Adrenal gland (tissue), 12 donors: Measurements from ENCODE around the gene AKT3. TPM values are rescaled to one million over a fixed set of nuclear protein-coding genes. Genes with fewer than 3 reads are reported as not detected.
A peak's percentile ranks its signal among the peaks of the same experiment; 100 is the strongest.

Experiments
- DNase-seq, 7 donors: peaks; one replicate each; pipeline ENCODE4 v3.0.0-alpha.2; 2019 to 2020
- H3K27ac ChIP-seq, 5 donors: fragments of 200-600 bp; sonication (generic) in 4 of 5; 1 replicate in 3 of 5; 2 replicates in 2 of 5; pipeline versions ENCODE4 v1.5.1 to v1.8.0; 2016 to 2020; ENCODE audit warnings: mild to moderate bottlenecking in 1 of 5
- H3K27me3 ChIP-seq: fragments of 200-600 bp; 2 replicates; pipeline ENCODE4 v1.8.0; 2021
- H3K36me3 ChIP-seq, 2 donors: fragments of 200-600 bp; replicated peaks in 1 of 2; 1 replicate in 1 of 2; 2 replicates in 1 of 2; pipeline versions ENCODE4 v1.5.1 to v1.8.0; 2018 to 2022
- H3K4me1 ChIP-seq, 2 donors: fragments of 200-600 bp; replicated peaks in 1 of 2; 1 replicate in 1 of 2; 2 replicates in 1 of 2; pipeline versions ENCODE4 v1.5.1 to v1.8.0; 2018 to 2021
- H3K4me3 ChIP-seq, 4 donors: fragments of 200-600 bp; sonication (generic) in 3 of 4; one replicate each; pipeline ENCODE4 v1.5.1; 2016 to 2018
- H3K9me3 ChIP-seq, 3 donors: fragments of 200-600 bp; sonication (generic) in 1 of 3; replicated peaks in 1 of 3; 1 replicate in 2 of 3; 2 replicates in 1 of 3; pipeline versions ENCODE4 v1.5.1 to v1.8.0; 2016 to 2021
- POLR2A ChIP-seq, 2 donors: fragments of 450-650 bp; IDR thresholded peaks; one replicate each; pipeline ENCODE4 v1.6.1; 2017; ENCODE audit warnings: antibody characterized with exemption in 2 of 2, mild to moderate bottlenecking in 2 of 2, moderate library complexity in 1 of 2
- WGBS, 4 donors: extraction: QIAGEN DNeasy Blood & Tissue Kit in 2 of 4; methylation state at CpG; one replicate each; pipeline versions ENCODE4 v1.1.5 to v1.1.7; 2013 to 2017; 5-methylcytosine and 5-hydroxymethylcytosine counted together
- intact Hi-C, 2 donors: fragments of 100-400 bp; cut with DNase I; formaldehyde crosslinking; loops; one replicate each; pipeline versions ENCODE4 v1.14.1 to v1.15.0; 2022 to 2023
- polyA plus RNA-seq, 3 donors: library from polyadenylated mRNA; stranded (reverse); fragments of 200-250 nt in 2 of 3; fragments of 350-450 nt in 1 of 3; fragmentation: Illumina TruSeq in 1 of 3; extraction: RNeasy Lipid Tissue Mini Kit (QIAGEN cat#74804) in 1 of 3; gene quantifications; one replicate each; pipeline ENCODE4 v1.2.3, GENCODE V29; 2013 to 2014
- total RNA-seq, 9 donors: library from RNA; depleted of rRNA in 4 of 9; stranded (reverse); fragments of >200 nt in 4 of 9; fragments of 120-200 nt in 1 of 9; fragmentation: NEBNext Ultra II Directional in 1 of 9; extraction: Animal tissue kit (Norgen Biotek cat#: 25700) in 1 of 9; gene quantifications; one replicate each; pipeline versions ENCODE4 v1.1.0 to v1.2.4, GENCODE V29; 2013 to 2023
- TF ChIP-seq, protein P1 (sequence below), 6 experiments: fragments of 450-650 bp in 4 of 6; fragments of 200-600 bp in 2 of 6; sonication (generic) in 1 of 6; IDR thresholded peaks; 1 replicate in 5 of 6; 2 replicates in 1 of 6; pipeline versions ENCODE4 v1.5.1 to v1.8.0; 2016 to 2021; ENCODE audit warnings: antibody characterized with exemption in 6 of 6, mild to moderate bottlenecking in 2 of 6, moderate library complexity in 1 of 6
- donor health status: healthy with polysubstance abuse.
- donor health status: Bipolar disorder and iron deficiency.
- donor health status: DM: yes; HTN: yes; CAD: no.
- donor health status: DM: no; HTN: no; CAD: no.
- donor health status: DM: no; HTN: no; CAD: no.
- donor health status: DM: yes; HTN: yes; CAD: no.

The AKT3 gene
- total and polyA plus RNA-seq, 12 donors = 11.4 to 82.3 (median 32.4) TPM

- intact Hi-C loops = no loop called here
- no peaks in the 10 kb centered on the region for H3K27me3 ChIP-seq
- TF ChIP-seq POLR2A (IDR thresholded peaks at IDR 0.05) = no peak
- TF ChIP-seq, protein P1, sequence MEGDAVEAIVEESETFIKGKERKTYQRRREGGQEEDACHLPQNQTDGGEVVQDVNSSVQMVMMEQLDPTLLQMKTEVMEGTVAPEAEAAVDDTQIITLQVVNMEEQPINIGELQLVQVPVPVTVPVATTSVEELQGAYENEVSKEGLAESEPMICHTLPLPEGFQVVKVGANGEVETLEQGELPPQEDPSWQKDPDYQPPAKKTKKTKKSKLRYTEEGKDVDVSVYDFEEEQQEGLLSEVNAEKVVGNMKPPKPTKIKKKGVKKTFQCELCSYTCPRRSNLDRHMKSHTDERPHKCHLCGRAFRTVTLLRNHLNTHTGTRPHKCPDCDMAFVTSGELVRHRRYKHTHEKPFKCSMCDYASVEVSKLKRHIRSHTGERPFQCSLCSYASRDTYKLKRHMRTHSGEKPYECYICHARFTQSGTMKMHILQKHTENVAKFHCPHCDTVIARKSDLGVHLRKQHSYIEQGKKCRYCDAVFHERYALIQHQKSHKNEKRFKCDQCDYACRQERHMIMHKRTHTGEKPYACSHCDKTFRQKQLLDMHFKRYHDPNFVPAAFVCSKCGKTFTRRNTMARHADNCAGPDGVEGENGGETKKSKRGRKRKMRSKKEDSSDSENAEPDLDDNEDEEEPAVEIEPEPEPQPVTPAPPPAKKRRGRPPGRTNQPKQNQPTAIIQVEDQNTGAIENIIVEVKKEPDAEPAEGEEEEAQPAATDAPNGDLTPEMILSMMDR (IDR thresholded peaks at IDR 0.05) = no peak
- no peak overlapping the region for H3K4me3 ChIP-seq
- WGBS, 4 donors = 85 to 91% (median 88%) methylated on average over 10 of the region's 10 CpGs
- H3K36me3 ChIP-seq = peaks cover 0 to 22% of the 10 kb centered on the region in 2 donors
- no peaks in the 10 kb centered on the region for H3K4me1 ChIP-seq
- H3K27ac ChIP-seq = no peak overlapping the region
- no peak for DNase-seq
- H3K9me3 ChIP-seq = no peaks in the 10 kb centered on the region
Observed at GRCh38 chr1:243505986-243506689, 343.9 kb downstream of the AKT3 start.

- no peaks in the 10 kb centered on the region for H3K9me3 ChIP-seq
- H3K4me3 ChIP-seq = no peak overlapping the region
- no peaks in the 10 kb centered on the region for H3K27me3 ChIP-seq
- H3K36me3 ChIP-seq = peaks cover 0 to 14% of the 10 kb centered on the region in 2 donors
- intact Hi-C loops = no loop called here
- WGBS, 4 donors = 89 to 93% (median 90%) methylated on average over 8 of the region's 8 CpGs
- no peak overlapping the region for H3K27ac ChIP-seq
- no peak for DNase-seq
- no peaks in the 10 kb centered on the region for H3K4me1 ChIP-seq
- TF ChIP-seq, protein P1 (IDR thresholded peaks at IDR 0.05) = no peak
- TF ChIP-seq POLR2A (IDR thresholded peaks at IDR 0.05) = no peak
Observed at GRCh38 chr1:243503155-243503554, 346.9 kb downstream of the AKT3 start.

GRCh38 chr1:243501002-243501401, 349.0 kb downstream of the AKT3 start:
- intact Hi-C loops = no loop called here
- no peak overlapping the region for H3K4me3 ChIP-seq
- 82 to 94% (median 90%) methylated on average over 5 of the region's 5 CpGs for WGBS, 4 donors
- no peak for DNase-seq
- no peak for TF ChIP-seq POLR2A (IDR thresholded peaks at IDR 0.05)
- TF ChIP-seq, protein P1 (IDR thresholded peaks at IDR 0.05) = no peak
- no peaks in the 10 kb centered on the region for H3K27me3 ChIP-seq
- no peaks in the 10 kb centered on the region for H3K9me3 ChIP-seq
- H3K36me3 ChIP-seq = peaks cover 0 to 14% of the 10 kb centered on the region in 2 donors
- peaks cover 0 to 7% of the 10 kb centered on the region in 2 donors for H3K4me1 ChIP-seq
- H3K27ac ChIP-seq = no peak overlapping the region

- no peak overlapping the region for H3K4me3 ChIP-seq
- intact Hi-C loops = no loop called here
- DNase-seq = peak in 1 of 7 donors; percentile 15
- no peaks in the 10 kb centered on the region for H3K9me3 ChIP-seq
- peaks cover 0 to 10% of the 10 kb centered on the region in 2 donors for H3K36me3 ChIP-seq
- 81 to 95% (median 85%) methylated on average over 5 of the region's 5 CpGs for WGBS, 4 donors
- H3K27ac ChIP-seq = no peak overlapping the region
- H3K4me1 ChIP-seq = peaks cover 0 to 11% of the 10 kb centered on the region in 2 donors
- TF ChIP-seq, protein P1 (IDR thresholded peaks at IDR 0.05) = no peak
- TF ChIP-seq POLR2A (IDR thresholded peaks at IDR 0.05) = no peak
- no peaks in the 10 kb centered on the region for H3K27me3 ChIP-seq
Observed at GRCh38 chr1:243500512-243500911, 349.5 kb downstream of the AKT3 start.
